ENCODE data around the gene FKBP15.
A peak's percentile ranks its signal among the peaks of the same experiment; 100 is the strongest.
"Not testable (repeated sequence)": the region's sequence is repeated elsewhere in the genome, so short reads cannot be mapped to it uniquely, and the experiment has no call there.

The FKBP15 gene

DNA sequence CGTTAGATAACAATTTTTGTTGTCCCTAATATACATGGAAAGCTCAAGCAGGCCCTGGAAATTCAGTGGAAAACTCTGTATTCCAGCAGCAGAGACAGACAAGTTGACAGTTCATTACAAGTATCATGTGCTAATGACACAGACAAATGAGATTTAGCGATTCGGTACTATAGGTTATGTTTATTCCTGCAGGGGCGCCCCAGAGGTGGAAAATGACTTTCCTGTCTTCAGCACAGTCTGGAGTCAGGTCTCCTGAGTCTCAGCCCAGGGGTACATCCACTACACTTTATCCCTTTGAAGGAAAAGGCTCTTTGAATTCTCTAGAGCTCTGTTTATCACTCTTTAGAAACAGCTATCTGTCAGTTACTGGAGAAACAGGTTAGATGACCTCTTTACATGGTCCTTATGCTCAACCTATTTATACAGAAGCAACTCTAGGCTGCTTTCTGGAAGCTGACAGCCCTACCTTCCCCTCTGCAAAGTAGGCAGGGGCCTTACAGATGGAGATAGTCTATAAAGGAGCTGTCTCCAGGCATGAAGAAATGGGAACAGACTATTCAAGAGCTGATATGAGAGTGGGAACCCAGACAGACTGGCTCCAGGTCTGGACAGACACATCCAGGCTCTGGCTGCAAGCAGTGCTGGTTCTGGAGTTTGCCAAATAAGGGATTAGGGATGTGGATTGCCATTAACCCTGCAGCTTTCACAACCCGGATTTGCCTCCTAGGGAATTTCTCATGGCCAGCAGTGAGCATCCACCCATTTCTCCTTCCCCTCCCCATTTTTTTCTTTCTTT, 77.4 kb downstream of the FKBP15 start:
- DNase-seq (ENCODE audit: low spot score): no peak

GRCh38 chr9:113140896-113141295, 80.2 kb downstream of the FKBP15 start:
- not testable (repeated sequence) for DNase-seq (ENCODE audit: low spot score)

GRCh38 chr9:113139953-113140352, 81.1 kb downstream of the FKBP15 start:
- no peak for DNase-seq (ENCODE audit: low spot score)

DNA sequence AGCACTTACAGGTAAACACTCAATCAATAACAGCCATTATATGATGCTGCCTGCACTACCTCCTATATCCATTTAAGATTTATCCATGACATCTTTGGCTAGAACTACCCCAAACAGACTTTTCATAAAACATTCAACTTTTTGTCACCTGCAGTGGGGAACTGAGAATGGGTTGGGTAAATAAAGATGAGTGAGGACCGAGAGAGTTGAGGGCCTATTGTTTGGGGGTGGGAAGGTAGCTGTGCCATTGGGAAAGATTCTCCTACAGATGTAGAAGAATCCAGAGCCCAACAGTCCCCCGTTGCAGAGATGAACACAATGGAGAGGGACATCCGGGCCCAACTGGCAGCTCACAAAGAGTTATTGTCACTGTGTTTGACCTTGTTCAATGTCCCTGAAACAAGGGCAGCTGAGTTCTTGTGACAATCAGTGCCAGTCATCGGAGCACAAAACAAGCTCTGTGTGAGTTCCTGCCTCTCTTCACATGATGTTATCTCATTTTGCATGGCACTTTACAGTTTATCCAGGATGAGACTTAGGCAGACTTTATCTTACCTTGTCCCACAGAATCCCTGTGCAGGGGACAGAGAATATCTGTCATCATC, 81.8 kb downstream of the FKBP15 start:
- DNase-seq (ENCODE audit: low spot score): no peak

GRCh38 chr9:113138760-113139159, 82.3 kb downstream of the FKBP15 start:
- no peak for DNase-seq (ENCODE audit: low spot score)

DNA sequence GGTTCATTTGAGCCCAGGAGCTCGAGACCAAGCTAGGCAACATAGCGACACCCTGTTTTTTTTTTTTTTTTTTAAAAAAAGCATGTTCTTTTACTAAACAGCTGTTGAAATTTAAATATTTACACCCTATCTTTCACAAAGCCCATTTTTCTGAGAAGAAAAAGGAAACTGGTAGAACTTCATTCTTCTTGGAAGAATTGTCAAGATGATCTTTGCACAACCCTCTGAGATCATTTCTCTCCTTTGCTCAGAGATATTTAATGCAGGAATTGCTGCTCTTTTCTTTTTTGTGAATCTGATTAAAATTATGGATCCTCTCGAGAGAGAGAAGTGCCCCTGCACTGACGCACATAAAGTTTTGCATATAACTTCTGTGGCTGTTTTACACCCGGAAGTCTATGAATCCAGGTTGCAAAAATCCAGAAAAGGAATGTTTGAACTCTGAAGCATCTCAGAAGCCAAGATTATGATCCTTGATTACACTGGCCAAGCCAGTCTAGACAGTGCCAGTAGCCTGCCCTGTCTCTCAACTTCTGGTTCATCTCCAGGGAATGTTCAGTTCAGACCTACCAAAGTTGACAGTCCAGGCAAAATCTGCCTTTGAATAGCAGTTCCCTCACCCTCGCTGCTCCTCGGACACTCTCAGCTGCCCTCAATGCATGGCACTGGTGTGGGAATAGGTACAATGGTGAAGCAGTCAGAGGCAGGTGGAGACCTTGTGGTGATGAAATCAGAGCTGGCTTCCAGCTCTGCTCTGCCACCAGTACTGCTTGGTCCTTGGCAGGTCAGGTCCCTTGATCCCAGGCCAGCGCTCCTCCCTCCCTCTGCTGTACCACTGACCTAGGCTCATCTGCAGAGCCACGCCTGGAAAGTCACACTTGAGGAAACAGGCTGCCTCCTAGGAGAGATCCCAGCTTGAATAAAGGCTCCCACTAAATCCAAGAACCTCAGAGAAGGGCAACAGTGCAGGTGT, 83.6 kb downstream of the FKBP15 start:
- no peak for DNase-seq (ENCODE audit: low spot score)

GRCh38 chr9:113131689-113132151, 89.4 kb downstream of the FKBP15 start:
- DNase-seq (ENCODE audit: low spot score): peak; percentile 83

- no peak for DNase-seq (ENCODE audit: low spot score)
Measured at GRCh38 chr9:113129884-113130283, 91.2 kb downstream of the FKBP15 start.

DNA sequence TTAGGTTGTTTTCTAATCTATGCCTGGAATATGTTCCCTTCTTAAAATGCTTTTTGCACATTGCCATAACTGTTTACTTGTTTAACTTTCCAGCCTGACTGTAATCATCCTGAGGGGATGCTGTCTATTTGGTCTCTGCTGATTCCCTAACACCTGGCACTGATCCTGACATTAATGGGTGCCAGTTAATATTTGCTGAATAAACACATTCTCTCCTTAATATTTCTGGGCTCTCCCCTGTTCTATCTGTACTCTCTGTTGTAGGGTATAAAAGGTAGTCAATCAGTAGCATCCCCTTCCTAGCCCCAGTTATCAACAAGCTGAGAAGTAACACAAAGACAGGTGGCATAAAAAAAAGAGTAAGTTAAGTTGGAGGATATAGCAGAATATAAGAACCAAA, 91.6 kb downstream of the FKBP15 start:
- no peak for DNase-seq (ENCODE audit: low spot score)

DNA sequence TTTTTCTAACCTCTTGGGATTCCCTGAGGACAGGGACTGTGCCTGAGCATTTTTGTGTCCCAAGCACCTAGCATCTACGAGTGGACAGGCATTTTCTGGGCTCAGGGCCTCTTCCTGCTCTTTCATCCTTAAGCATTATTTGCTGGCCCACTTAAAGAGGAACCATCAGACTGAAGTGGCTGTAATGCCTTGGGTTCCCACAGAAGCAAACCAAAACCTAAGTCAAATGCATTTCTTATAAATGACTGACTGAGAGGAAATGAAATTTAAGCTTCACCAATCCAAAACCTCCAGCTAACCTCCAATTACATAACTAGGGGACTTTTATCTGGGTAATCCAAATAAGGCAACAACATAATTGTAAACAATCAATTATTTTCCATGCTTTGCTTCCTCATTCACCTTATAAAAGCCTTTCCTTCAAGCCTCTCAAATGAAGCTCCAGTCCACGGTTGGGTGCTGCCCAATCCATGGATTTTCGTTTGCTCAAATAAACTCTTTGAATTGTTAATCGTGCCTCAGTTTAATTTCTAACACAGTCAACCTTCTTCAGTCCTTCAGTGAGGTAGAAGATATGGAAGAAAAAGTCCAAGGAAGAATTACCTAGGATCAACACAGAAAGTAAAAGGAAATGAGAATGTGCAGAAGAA, 95.6 kb downstream of the FKBP15 start:
- DNase-seq (ENCODE audit: low spot score): no peak

- not testable (repeated sequence) for DNase-seq (ENCODE audit: low spot score)
Measured at GRCh38 chr9:113118829-113119228, 102.2 kb downstream of the FKBP15 start.
